Cardiac septum (tissue), 1 donor: ENCODE results near the gene PHACTR3. TPM values are rescaled to one million over a fixed set of nuclear protein-coding genes. Genes with fewer than 3 reads are reported as not detected.

Experiments used
- DNase-seq: peaks from one replicate; pipeline ENCODE4 v3.0.0-alpha.2; 2020; ENCODE audit warnings: low spot score
- intact Hi-C: fragments of 100-400 bp; cut with DNase I; formaldehyde crosslinking; loops from one replicate; pipeline ENCODE4 v1.14.0; 2022
- total RNA-seq: library from RNA; stranded (reverse); fragmentation: NEBNext Ultra II Directional; extraction: Animal tissue kit (Norgen Biotek cat#: 25700); gene quantifications from one replicate; pipeline ENCODE4 v1.2.1, GENCODE V29; 2021
- donor health status: DM: no; HTN: no; CAD: no.

Gene PHACTR3
- total RNA-seq, 1 donor from 2014 or later = 0.54 TPM

DNA sequence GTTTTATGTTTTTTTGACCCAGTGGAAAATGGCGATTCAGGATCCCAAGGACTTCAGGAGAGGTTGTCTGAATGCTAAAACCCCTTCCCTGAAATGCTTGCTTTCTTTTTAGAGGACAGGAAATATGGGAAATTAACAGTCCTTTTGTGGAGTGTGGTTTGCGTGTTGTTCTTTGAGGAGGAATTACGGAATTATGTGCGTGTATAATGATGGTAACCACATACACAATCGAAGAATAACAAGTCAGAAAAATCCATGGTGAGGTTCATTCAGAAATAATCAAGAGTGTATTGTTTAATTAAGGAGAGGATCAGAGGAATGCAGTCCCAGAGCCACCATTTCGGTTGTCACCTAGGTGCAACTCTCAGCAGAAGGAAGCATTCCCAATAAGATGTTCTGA is 73.2 kb downstream of the PHACTR3 start:
- DNase-seq = no peak
- intact Hi-C loops = no loop called here

- DNase-seq = no peak
- intact Hi-C loops = no loop called here
Observed at GRCh38 chr20:59678288-59678687, 73.9 kb downstream of the PHACTR3 start.

DNA sequence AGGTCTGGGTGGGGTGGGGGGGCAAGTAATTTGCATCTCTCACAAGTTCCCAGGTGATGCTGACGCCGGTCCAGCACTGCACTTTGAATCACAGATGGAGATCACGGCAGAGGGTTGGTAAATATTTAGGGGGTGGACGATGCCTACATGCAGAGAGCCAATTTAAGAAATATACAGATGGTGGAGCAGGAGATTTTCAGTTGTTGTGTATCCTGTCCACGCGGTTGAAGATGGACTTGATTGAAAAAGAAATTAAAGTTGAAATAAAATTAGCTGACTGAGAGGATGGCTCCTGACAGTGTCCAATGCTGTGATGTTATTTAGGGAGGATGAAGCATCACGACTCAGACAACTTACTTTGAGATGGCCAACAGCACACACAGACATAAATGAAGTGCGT is 74.6 kb downstream of the PHACTR3 start:
- DNase-seq = no peak
- intact Hi-C loops = no loop called here

GRCh38 chr20:59680148-59680650 is 75.9 kb downstream of the PHACTR3 start:
- intact Hi-C loops = no loop called here
- no peak for DNase-seq

DNA sequence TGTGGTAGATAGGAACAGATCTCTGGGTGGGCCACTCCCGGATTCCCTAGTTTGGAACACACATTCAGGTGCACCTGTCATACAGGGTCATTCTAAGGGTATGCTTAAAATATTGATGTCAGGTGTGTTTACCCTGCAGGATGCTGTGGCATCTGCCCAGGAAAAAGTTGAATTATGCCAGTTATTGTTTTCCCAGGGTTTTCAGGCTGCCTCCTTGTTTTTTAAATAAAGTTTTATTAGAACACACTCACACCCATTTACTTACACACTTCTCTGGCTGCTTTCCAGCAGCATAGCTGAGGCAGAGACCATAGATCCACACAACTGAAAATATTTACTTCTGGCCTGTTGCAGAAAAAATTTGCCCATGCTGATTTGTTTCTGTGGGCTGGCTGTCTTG is 76.5 kb downstream of the PHACTR3 start:
- DNase-seq = no peak
- intact Hi-C loops = no loop called here

- intact Hi-C loops = no loop called here
- no peak for DNase-seq
Observed at GRCh38 chr20:59682603-59683002, 78.3 kb downstream of the PHACTR3 start.

- intact Hi-C loops = no loop called here
- no peak for DNase-seq
Observed at GRCh38 chr20:59683181-59683580, 78.8 kb downstream of the PHACTR3 start.

DNA sequence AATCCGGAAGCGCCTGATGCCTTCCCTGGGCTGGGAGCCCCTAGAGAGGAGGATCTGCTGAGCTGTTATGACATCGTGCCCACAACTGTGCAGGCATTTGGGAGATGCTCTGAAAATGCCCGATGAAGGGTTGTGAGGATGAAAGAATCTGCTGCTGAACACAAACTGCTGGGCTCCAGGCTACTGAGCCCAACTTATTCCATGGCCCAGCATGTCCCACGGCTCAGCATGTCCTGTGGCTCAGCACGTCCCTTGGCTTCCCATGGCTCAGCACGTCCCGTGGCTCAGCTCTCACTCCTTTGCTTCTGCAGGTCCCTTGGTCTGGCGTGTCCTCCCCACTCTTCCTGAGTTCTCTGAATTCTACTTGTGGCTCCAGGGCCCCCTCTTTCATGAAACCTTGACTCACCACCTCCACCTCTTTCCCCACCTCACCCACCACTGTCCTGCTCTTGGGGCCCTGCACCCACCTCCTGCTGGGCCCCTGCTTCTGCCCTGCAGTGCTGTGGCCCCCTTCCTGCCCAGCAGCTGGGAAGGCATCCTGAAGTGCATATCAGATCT is 80.4 kb downstream of the PHACTR3 start:
- intact Hi-C loops = no loop called here
- no peak for DNase-seq

DNA sequence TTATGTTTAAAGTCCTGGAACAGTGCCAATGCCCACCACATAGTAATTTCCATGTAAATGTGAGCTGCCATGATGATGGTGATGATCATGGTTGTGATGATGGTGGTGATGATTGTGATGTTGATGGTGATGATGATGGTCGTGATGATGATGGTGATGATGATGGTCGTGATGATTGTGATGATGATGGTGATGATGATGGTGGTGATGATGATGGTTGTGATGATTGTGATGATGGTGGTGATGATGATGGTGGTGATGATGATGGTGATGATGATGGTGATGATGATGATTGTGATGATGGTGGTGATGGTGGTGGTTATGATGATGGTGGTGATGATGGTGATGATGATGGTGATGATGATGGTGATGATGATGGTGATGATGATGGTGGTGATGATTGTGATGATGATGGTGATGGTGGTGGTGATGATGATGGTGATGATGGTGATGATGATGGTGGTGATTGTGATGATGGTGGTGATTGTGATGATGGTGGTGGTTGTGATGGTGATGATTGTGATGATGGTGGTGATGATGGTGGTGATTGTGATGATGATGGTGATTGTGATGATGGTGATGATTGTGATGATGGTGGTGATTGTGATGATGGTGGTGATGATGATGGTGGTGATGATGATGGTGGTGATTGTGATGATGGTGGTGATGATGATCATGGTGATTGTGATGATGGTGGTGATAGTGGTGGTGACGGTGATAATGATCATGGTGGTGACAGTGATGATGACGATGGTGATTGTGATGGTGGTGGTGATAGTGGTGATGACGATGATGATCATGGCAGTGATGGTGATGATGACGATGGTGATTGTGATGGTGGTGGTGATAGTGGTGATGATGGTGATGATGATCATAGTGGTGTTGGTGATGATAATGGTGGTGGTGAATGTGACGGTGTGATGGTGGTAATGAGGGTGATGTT is 82.3 kb downstream of the PHACTR3 start:
- intact Hi-C loops = no loop called here
- no peak for DNase-seq

- intact Hi-C loops = no loop called here
- no peak for DNase-seq
Observed at GRCh38 chr20:59688356-59688755, 84.0 kb downstream of the PHACTR3 start.

DNA sequence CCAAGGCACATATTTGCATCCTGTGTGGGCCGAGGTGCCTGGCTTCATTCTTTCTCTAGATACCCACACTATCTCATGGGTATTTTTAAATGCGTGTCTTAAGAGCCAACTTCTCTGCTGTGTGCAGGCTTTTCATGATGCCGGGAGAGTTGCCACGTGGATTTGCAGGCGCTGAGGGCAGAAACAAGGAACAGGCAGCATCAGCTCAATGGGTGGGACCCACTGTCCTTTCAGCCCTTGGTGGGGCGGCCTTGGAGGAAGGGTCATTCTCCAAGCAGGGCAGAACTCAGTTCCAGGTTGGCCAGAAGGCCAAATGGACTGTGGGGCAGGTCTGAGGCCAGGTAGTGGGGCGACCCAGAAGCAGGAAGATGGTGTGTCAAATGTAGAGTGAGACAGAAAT is 84.7 kb downstream of the PHACTR3 start:
- no peak for DNase-seq
- intact Hi-C loops = no loop called here

DNA sequence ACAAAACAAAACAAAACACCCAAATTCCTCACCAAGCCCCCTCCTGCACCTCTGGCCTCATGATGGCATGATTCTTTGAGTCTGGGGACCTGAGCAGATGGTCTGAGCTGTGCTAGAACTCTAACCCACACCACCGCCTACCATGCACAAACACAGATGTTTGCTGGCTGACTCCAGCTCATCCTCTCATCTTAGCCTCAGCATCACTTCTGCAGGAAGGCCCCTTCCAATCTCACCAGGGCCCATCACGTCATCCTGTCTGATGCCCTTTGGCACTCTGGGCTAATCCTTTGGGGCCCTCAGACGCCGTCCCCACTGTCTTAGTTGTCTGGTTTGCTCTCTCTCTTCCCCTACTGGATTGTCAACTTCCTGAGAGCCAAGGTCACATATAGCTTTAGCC is 85.8 kb downstream of the PHACTR3 start:
- DNase-seq = no peak
- intact Hi-C loops = no loop called here

GRCh38 chr20:59690976-59691375 is 86.6 kb downstream of the PHACTR3 start:
- intact Hi-C loops = no loop called here
- DNase-seq = no peak

DNA sequence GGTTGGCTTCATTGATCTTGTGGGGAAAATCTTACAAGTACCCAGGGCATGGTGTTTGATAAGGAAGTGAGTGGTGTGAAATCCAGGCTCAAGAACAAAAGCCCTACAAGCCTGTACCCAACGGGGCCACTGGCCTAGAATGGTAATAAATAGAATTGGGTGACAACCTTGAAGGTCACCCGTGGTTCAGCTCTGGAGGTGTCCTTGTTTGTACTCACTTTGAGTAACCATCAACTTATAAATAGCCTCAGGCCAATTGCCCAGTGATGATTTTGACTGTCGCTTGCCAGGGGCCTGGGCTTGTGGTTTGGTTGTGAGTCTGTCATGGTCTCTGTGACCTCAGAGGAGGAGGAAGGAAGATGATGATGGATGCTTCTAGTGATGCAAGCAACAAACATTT is 87.8 kb downstream of the PHACTR3 start:
- no peak for DNase-seq

GRCh38 chr20:59693587-59693986 is 89.2 kb downstream of the PHACTR3 start:
- intact Hi-C loops = no loop called here
- DNase-seq = no peak

More for the DNA sequence above, 87.8 kb downstream of the PHACTR3 start:
- intact Hi-C loops = no loop called here

DNA sequence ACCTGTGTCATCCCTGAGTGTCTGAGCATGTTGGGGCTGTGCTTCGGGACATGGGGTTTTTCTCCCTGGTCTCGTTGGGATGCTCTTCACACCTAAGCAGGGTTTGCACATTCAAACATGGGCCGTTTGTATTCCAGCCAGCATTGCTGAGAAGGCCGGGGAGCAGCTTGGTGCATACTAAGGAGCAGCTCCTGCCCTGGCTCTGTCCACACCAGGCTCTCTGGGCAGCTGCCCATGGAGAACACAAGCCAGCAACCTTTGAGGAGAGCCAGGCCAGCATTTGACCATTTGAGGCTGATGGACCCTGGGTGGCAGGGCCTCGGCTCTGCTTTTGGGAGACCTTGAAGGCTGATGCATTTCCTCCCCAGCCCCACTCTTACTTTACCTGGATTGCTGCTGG is 92.1 kb downstream of the PHACTR3 start:
- intact Hi-C loops = no loop called here
- DNase-seq = no peak

DNA sequence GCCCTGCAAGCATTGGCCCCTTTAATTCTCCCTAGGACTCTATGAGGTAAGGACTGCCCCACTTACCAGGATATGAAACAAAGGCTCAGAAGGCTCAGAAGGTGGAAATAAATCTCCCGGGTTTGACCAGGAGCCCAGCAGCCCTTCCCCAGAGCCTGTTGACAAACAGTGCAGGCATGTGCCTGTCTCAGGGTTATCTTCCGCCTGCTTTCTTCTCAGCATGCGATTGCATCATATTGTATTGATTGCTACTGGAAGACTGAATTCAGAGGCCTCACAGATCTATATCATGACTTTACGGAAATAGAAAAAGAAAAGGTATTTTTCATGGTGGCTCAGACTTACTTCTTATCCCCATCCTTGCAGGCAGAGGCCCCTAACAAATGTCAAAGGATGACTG is 92.7 kb downstream of the PHACTR3 start:
- no peak for DNase-seq
- intact Hi-C loops = no loop called here

GRCh38 chr20:59698598-59698997 is 94.3 kb downstream of the PHACTR3 start:
- intact Hi-C loops = no loop called here

DNA sequence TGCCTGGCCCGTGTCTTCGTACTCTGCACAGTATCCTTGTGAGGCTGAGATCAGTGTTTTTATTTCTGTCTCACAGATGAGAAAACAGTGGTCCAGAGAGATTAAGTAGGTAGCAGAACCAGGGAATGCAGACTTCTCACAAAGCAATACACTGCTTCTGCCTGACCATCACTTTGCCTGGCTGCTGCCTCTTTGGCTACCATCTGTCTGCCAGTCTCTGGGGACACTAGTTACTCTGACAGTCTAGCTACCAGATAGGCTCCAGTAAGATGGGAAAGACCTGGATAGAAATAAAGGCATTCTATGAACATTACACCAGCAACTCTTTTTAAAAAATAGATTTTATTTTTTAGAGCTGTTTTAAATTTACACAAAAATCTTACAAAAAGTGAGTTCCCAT is 96.9 kb downstream of the PHACTR3 start:
- intact Hi-C loops = no loop called here
- DNase-seq = no peak

More at GRCh38 chr20:59698598-59698997, 94.3 kb downstream of the PHACTR3 start:
- DNase-seq = no peak

DNA sequence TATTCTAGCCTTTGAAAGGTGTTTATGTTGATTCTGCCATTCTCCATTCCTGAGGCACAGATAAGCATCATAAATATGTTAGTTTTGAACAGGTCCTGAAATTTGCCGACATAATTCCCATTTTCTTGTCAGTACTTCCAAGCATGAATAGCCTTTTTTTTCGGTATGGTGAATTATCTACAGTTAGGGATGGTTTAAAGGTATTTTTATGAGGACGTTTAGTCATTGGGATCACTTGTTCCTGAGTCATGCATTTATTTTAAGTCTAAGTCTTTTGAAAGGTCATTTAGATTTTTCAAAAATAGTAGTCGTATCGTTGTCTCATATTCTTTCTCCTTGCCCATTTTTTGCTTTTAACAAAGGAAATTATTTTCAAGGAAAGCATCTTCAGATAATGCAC is 98.7 kb downstream of the PHACTR3 start:
- DNase-seq = no peak
- intact Hi-C loops = no loop called here
